SKM-1 (cell line): ENCODE measurements around the gene DLG1.

Experiments
- DNase-seq: peaks from one replicate; lab custom pipeline; 2025; ENCODE audit not compliant: unreplicated experiment; lab: John Stamatoyannopoulos, UW

The DLG1 gene

DNA sequence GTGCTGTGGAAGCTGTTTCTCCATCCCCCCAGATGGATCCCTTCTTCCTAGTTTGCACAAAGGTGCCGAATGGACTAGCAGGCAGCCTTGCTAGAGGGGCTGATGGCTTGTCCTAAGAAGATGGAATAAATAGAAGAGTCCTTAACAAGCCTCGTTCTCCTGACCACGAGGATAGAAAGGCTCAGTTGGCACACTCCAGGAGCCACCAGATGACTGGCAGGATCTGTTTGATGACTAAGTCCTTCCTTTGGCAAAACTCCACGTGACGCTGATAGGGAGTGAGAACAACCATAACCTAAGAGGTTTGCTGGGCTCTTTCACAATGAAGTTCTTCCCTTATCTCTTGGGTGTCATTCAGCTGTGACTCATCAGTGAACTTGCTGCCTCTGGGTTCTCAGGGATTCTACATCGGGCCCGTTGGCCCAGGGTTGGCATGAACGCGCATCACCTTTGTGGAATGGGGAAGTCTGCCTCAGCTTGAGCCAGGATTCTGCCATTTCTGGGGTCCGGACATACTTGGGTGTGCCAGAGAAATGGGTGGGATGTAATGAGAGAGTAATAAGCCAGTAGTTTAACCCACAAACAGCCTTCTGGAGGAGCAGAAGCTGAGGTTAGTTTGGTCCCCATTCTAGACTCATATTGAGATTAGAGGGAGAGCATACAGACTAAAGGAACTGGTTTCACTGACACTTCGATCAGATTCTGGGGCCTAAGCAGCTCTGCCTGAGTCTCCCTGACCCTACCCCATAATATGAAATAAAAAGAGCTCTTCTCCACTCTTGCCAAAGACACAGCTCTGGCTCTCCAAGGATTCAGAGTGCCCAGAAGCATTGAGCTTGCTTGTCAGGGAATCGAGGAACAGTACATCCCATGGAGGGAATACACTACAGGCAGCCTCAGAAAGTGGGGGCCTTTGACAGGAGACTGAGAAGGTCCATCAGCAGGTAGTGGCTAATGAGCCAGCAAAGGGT lies 266.8 kb downstream of the DLG1 start:
- DNase-seq, result no peak

DNA sequence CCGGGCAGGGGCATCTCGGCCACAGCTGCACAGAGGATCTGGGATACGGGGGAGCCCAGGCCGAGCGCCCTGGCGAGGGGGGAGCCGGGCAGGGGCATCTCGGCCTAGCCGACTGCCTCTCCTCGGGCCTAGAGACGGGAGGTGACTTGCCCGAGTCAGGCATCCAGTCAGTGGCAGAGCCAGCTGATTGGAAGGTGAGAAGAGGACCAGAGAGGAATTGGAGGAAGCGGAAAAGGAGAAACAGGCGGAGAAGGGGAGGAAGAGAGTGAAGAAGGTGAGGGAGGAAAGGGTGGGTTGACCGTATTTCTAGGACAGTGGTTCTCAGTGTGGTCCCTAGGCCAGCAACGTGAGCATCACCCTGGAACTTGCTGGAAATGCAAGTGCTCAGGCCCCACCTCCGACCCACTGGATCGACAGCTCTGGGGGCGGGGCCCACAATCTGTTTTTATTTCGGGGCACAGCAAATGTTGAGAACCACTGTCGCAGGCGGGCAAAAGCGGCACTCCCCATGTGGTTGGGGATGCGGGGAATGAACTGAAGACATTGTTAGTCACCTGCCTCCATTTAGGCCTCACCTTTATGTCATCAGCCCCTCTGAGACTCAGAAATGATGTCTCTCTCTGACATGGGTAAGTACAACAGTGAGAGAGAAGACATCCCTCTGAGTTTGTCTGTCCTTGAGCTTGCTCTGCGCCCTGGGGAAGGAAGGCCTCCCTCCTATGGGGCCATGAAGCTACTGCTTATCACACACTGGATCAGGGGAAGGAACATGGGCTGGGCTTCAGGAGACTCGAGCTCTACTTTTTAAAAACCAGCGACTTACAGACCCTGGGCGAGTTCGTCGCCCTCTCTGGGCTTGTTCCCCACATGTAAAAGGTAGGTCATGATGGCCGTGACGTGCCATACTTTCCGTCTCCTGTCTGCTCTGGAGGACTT lies 267.8 kb downstream of the DLG1 start:
- no peak for DNase-seq

DNA sequence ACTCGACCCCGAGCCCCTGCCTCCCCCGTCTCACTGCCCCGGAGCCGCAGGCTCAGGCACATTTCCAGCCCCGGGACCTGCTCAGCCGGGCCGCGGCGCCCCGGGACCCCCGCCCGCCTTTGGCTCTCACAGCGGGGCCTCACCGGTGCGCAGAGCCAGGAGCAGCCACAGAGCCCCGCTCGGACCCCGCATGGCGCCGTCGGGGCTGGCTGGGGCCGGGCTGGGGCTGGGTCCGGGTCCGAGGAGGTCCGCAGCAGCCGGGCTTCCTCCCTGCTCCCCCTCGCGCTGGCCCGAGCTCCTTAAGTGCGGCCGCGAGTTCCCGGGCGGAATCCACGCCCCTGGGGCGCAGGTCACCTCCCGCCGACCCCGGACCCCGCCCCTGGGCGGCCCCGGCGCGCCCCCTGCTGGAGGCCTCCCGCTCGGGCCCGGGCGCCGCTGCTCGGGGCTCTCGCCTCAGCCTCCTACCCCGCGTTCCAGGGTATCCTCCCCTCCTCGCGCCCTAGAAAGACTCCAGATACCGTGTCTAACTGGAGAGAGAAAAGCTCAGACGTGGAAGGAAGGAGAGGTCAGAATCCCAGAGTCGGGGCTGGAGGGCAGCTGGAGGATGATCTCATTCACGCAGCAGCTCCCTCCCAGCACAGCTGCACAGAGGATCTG lies 268.8 kb downstream of the DLG1 start, which contains the start of gene MELTF:
TSS of gene MELTF (minus strand) at position 307 of the 657 bp plus-strand sequence. CDS start at position 192, 115 bp downstream.
- peak; percentile 57 for DNase-seq

DNA sequence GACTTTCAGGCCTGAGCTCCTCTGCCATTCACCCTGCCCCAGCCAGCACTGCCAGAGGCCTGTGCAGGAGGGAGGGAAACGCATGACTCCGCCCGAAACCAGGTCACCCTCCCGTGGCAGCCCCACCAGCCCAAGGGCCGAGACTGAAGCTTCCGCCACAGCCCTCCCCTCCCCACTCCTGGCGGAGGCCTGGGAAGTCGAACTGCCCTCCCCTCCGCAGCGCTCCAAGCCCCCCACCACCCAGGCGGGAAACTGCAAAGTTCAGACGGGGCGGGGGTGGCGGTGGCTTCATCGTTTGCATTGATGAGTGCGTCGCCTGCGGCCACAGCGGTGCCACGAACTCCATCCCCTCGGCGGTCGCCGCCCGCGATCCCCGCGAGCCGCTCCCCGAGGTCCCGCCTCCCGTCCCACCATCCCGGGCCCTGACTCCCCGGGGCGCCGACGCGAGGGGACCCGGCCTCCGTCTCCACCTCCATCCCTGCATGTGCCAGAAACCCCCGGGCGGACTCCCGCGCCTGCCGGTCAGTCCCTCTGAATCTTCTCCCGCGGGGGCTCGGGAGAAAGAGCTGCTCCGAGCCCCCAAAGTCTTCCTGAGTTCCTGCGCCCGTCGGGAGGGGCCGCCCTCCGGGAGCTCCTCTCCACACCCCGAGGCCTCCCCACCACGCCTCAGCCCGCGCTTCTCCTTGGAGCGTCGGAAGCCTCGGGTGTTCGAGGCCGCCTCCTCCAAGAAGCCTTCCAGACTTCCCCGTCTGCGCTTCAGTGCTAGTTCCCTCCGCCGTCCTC lies 269.5 kb downstream of the DLG1 start:
- no peak for DNase-seq

DNA sequence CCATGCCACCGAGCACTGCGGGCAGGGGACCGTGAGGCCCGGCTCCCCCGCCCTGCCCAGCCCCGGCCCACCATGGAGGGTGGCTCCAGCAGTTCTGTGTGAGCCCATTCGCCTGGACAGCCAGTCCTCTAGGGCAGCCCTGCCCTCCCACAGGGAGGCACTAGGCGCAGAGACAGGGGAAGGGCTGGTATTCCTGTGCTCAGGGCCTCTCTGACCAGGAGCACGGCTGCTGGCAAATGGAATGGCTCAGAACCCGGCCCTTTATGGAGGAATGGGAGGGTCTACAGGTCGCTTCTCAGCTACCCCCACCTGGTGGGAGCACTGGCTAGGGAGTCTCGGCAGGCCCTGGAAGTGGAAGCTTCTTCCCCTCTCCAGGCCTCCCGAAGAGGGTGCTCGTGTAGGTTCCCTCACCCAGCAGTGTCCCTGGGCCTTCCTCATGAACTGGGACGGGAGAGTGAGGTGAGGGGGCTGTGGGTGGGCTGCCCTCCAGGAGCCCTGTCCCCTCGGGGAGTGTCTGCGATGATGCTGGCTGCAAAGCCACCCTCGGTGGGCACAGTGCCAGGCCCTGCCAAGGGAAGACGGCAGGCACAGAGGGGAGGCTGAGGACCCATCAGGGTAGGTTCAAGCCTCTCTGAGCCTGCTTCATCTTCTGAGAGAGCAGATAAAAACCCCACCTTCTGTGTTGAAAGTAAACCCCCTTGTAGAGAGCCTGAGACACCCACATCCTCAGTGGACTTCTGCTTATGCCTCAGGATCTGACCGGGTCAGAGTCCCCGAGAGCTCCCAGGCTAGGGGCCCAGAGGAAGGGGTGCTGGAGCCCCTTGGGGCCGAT lies 270.3 kb downstream of the DLG1 start:
- DNase-seq, result no peak

DNA sequence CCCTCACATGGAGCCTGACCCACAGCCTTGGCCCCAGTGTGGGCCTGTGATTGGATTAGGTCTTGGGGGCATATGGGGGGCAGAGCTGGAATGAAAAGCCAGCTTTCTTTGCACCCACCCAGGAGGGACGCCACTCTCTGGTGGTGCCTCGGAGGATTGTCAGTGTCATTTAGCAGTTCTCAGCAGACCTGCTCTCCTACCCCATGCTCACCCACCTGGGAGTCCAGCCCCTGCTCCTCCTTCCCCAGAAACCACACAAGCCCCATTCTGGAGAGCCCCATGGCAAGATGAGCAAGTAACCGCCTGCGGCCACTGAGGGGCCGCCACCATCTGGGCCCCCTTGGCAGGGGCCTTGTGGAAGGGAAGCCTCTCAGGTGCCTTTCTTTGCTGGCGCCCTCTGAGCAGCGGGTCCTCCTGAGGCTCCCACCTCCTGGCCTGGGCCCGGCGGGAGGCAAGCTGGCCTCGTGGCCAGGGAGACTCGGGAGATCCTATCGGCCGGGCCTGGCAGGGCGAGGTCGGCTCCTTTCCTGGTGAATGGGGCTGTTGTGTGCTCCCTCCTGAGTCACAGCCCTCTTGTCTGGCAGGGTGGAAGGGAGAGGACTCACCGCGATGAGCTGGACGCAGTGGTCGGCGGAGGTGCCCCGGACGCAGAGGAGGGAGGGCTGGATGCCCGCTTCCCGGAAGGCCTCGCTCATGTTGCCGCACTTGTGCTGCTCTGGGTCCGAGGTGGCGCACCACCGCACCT lies 271.1 kb downstream of the DLG1 start:
- DNase-seq, result no peak

DNA sequence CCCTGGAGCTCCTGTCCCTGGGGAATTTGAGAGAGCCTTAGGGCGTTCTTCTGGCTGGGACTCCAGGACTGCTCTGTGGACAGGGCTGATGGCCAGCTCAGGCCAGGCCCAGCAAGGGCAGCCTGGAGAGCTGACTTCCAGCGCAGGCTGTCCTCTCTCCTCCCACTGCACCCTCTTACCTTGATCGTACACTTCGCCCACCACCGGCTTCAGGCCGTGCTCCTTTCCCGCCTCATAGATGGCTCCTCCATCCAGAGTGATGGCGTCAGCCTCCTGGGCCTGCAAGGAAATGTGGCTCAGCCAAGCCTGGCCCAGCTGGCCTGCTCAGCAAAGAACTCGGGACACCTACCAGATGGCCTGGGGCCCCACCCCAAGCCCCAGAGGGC lies 271.9 kb downstream of the DLG1 start:
- no peak for DNase-seq

DNA sequence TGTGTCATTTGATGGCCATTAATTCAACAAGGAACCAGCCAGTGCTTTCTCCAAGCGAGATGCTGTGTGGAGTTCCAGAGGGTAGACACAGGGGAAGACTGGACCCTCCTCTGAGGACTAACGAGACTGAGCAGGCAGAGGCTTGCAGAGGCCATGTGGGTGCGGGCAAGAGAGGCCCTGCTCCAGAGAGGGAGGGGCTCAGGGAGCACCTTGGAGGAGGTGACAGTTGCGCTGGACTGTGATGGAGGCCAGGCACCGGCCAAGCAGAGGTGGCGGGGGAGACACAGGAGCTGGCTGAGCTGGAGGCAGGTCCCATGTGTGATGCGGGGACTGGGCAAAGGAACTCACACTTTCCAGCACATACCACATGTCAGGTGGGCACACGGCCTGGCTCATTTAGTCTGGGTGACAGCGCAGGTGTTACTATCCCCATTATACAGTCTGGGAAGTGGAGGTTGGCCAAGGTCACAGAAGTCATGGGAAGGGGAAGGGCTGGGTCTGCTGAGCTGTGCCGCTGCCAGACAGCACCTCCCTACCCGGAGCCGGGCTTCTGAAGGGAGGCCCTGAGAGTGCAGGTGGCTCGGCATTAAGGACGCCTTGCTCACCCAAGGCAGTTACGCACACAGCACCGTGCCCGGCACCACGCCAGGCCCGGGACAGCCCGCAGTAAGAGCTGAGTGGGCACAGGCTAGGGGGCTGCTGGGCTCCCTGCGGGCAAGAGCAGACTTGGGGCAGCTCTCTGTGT lies 272.5 kb downstream of the DLG1 start:
- DNase-seq, result no peak

DNA sequence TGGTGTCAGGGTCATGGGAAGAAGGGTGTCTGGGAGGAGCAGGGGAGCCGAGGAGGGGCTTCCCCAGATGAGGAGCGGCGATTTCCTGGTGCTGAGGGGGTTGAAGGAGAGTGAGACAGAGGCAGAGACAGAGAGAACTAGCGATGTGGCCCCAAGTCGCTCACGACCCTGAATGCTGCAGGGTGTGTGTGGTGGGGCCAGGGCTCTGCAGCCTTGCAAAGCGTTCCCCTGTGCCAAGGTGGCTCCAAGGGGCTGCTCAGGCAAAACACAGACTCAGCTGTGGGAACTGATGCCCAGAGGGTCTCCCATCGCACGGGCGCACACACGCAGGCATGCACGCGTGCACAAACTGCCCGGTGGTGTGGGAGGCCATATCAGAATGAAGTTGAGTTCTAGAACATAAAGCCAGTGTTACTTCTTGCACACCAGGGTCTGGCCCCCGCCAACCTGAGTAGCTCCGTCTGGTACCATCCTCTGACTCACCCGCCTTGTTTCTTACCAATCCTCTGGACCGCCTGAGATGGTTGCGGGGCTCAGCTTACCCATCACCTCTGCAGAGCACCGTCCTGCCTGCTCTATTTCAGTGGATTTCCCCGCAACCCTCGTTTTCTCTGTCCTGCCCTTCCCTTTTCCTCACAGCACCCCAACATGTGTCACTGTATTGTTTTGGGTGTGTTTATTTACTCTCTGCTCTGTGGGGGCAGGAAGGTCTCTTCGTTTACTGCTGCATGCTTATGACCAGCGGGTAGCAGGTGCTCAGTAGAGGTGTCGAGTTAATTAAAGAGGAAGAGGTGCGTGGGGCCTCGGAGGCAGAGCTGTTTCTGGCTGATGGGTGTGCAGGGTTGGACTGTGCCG lies 273.3 kb downstream of the DLG1 start:
- no peak for DNase-seq

DNA sequence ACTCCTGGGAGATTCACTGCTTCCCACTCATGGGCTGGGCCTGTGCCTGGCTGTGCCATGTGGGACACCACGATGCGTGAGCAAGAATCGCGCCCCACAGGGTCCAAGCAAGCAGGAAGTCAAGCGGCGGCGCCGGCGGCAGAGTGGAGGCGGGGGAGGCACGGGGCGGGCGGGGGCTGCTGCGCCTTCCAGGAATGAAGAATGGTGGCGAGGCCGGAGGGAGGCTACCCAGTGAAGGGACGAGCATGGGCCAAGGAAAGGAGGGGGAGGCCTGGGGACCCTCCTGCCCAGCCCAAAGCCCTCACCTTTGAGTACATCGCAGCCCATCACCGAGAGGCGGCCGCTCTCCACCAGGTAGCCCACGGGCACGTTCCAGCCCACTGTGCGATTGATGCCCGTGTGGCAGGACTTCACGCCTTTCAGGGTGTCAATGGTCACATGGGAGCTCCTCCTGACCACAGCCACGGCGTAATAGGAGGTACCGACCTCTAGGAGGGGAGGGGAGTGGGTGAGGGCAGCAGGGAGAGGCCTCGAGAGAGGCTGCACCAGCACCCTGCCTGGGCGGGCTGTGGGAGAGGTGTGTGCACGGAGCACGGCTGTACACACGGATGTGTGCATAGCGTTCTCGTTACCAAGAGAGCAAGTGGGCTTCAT lies 274.3 kb downstream of the DLG1 start:
- no peak for DNase-seq

DNA sequence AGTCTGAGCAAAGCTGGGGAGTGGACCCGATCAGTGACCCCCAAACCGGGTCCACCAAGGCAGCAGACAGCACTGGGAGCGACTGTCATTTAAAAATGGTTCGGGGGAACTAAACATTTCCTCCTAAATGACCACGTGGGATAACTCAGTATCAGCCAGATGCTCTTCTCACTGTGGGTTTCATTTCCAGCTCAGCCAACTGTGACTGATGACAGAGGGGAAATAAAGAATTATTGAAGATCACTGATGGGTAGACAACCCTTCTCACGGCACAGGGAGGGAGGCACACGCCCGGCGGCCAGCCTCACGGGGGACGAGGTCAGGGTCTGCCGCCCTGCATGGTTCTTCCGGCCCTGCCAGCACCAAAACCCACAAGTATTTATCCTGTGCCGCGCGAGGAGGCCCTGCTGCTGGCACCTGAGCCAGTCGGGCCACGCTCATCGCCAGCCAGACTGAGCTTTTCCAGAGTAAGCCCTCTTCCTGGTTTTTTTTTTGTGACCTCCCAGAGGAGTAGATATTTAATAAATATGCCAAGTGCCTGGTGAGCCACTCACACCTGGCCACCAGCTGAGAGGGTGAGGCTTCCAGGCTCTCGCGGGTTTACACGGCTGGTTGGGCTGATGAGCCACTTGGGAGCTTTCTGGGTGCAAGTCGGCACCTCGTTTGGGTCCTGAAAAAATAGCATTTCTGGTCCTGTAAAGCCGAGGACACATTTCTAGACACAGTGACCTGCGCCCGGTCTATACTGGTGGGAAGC lies 275.0 kb downstream of the DLG1 start:
- no peak for DNase-seq

DNA sequence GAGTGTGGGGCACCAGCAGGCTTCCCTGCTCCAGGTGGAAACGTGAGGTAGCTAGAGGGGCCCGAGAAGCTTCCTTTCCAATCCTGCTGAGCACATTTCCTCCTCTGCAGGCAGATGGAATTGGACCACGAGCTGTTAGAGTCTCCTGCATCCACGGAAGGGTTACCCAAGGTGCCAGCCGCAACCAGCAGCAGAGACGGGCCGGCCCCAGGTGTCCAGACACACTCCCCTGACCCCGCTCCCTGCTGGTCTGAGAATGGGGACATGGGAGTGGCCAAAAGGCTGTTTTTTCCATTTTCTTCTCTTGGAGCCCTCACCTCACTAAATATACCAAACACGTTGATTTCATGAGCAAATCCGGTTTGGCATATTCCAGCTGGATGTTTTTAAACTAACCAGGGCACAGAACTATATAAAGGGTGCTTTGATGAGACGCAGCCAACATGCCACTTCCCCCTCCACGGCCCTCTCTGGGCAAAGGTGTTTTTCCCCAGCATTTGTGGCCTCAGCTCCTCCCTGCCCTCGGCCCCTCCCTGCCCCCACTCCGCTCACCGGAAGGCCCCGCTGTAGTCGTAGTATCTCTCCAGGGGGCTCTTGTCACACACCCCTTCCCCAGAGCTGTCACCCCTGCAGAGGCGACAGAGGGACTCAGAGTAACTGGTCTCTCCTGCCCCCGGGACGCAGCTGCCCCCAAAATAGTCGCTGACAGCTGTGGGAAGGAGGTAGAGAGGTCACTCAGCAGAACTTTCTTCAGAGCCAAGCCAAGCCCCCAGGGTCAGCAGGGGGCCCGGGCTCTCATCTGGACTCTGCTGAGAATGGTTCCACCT lies 275.8 kb downstream of the DLG1 start:
- no peak for DNase-seq

DNA sequence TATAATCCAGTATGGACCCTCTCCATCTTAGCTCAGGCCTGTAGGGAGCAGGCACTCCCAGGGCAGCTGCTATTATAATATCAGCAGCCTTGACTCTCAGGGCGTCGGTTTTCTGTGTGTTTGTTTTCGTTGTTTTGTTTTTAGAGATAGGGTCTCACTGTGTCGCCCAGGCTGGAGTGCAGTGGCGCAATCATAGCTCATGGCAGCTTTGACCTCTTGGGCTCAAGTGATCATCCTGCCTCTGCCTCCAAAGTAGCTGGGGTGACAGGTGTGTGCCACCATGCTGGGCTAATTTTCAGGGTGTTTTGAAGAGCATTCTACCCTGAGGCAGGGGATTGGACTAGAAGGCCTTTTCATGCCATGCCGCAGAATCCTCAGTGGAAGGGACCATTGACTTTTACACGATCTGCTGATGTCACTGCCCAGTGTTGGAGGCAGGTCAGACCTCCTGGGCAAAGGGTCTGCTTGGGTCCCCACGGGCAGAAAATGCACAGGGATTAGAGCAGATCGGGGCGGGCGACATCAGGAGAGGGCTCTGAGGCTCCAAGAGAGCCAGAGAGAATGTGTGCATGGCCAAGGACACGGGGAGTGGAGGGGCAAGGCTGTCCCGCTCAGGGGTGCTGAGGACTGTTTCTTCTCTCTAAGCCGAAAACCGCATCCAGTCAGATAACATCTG lies 276.5 kb downstream of the DLG1 start:
- no peak for DNase-seq

DNA sequence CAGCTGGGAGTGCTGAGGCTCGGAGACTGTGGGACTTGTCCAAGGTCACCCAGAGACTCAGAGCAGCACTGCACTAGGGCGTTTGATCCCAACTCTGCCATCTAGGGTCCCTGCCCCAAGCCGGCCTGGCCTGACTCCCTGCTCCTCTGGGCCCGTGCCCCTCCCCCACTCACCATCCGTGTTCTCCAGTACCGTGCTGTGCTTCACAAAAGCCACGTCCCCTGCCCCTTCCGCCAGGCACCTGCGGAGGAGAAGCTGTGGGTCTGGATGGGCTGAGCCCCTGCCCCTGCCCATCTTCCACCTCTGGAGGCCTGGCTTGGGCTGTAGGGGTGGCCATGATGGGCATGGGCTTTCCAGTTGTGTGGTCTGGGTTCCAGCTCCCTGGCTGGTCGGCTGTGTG lies 277.2 kb downstream of the DLG1 start:
- no peak for DNase-seq

DNA sequence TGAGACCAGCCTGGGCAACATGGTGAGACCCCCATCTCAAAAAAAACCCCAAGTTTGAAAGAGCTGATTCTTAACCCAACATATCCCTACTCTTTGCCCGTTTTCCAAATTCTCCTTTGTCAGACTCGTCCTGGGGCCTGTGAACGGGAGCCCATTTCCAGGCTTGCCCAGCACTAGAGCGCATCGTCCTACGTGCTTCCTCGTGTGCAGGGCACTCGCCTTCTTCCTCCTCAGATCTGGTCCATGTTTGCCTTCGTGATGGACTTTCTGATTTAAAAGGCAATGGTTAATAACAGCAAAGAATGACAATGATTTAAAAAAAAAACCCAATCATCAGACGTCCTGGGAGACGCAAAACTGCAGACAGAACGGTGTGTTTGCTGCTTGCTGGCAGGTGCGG lies 278.9 kb downstream of the DLG1 start:
- no peak for DNase-seq
